Measurements from ENCODE around the gene TRABD2B. TPM values are rescaled to one million over a fixed set of nuclear protein-coding genes. Genes with fewer than 3 reads are reported as not detected.

Gene TRABD2B
- polyA plus RNA-seq, result 3.0 TPM
- long read RNA-seq, donor 1, result 0 reads
- long read RNA-seq, donor 2, result 0 reads
- long read RNA-seq, donor 3, result 0 reads
- long read RNA-seq, donor 4, result 0 reads
- long read RNA-seq, donor 5, result 0 reads
- long read RNA-seq, donor 6, result 0 reads
- long read RNA-seq, donor 7, result 0 reads
- long read RNA-seq, donor 8, result 0 reads
- long read RNA-seq, donor 9, result 0 reads
- long read RNA-seq, donor 10, result 0 reads
- long read RNA-seq, donor 11, full-length matches to known transcripts, result 1 of 1 reads
- long read RNA-seq, donor 11, partial matches to known transcripts, result 0 of 1 reads
- long read RNA-seq, donor 11, other reads (novel, unspliced or antisense), result 0 of 1 reads

DNA sequence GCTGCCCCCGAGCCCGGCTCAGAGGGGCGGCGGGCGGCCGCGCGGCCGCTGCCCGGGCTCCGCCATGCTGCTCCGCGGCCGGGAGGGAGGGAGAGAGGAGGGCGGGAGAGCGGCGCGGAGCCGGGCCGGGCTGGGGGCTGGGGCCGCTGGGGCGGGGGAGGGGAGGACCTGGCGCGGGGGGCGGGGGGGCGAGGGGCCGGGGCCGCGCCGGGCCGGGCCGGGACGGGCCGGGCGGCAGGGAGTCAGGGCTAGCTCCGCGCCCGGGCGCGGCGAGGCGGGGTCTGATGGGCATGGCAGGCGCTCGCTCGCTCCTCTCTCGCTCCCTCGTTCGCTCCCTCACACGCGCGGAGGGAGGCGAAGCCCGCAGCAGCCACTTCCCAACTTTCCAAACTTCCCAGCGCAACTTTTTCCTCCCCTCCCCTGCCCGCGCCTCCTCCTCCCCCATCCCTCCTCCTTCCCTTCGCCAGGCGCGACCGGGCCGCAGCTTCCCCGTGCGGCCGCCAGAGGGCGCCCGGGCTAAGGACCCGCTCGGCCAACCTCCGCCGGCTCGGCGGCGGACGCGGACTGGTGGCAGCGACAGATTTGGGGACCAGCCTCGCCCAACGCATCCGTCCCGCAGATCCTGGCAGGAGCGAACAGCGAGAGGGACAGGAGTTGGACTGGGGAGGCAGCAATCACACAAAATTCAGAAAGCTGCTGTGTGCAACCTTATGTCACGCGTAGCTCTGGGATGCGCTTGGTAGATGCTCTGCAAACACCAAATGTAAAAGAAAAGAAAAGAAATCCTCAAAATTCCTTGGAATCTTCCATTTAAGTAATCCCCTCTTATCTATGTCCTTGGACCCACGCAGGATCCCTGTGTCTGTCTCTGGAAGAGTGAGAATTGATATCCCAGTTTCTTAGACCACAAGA is at the start of gene TRABD2B:
Gene TRABD2B (minus strand): TSS at position 97 of the 912 bp plus-strand sequence.
- peaks cover 6% of the 10 kb centered on the region for H3K36me3 ChIP-seq (ENCODE audit: control insufficient read depth, insufficient read depth, low read length)
- DNase-seq, result peak; percentile 77 to 84
- peaks cover 4% of the 10 kb centered on the region for H3K27me3 ChIP-seq (ENCODE audit: control insufficient read depth, insufficient read depth, low read length)
- 100% methylated on average over 1 of the region's 86 CpGs for WGBS (ENCODE audit: insufficient coverage, low lambda C conversion rate)
- peaks cover 24% of the 10 kb centered on the region for H3K4me1 ChIP-seq (ENCODE audit: control insufficient read depth, insufficient read depth, low read length)
- H3K4me3 ChIP-seq (ENCODE audit: low read length), result peak within 1 kb of the TSS; percentile 55
- H3K9me3 ChIP-seq (ENCODE audit: control insufficient read depth, low read depth, low read length), result no peaks in the 10 kb centered on the region
- peak within 1 kb of the TSS; percentile 58 for H3K27ac ChIP-seq (ENCODE audit: low read length)

DNA sequence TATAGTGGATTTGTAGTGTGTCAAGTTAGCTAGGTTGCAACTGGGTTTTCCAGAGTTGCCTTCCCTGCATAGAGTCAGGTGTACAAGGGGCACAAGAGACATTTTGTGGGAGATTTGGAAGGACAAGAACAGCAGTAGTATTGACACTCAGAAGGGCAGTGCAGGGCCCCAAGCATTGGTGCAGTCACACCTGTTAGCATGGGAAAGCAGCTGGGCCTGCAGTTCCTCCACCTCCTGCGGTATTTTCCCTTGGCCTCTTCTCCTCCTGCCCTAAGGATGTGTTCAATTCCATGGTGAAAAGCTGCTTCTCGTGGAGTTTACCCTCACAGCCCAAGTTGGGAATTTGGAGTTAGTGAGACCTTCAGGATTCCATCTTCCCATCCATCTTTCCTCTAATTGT is 47.1 kb upstream of the TRABD2B start:
- Histone ChIP-seq H3K4me3 (ENCODE audit: low read length) (no peak overlapping the region), H3K9me3 (ENCODE audit: control insufficient read depth, low read depth, low read length) (no peaks in the 10 kb centered on the region), H3K4me1 (ENCODE audit: control insufficient read depth, insufficient read depth, low read length) (peaks cover 19% of the 10 kb centered on the region), H3K27ac (ENCODE audit: low read length) (no peak overlapping the region), H3K27me3 (ENCODE audit: control insufficient read depth, insufficient read depth, low read length) (no peaks in the 10 kb centered on the region), H3K36me3 (ENCODE audit: control insufficient read depth, insufficient read depth, low read length) (no peaks in the 10 kb centered on the region)
- WGBS (ENCODE audit: insufficient coverage, low lambda C conversion rate), result 100% methylated on average over 1 of the region's 2 CpGs
- DNase-seq, result no peak

DNA sequence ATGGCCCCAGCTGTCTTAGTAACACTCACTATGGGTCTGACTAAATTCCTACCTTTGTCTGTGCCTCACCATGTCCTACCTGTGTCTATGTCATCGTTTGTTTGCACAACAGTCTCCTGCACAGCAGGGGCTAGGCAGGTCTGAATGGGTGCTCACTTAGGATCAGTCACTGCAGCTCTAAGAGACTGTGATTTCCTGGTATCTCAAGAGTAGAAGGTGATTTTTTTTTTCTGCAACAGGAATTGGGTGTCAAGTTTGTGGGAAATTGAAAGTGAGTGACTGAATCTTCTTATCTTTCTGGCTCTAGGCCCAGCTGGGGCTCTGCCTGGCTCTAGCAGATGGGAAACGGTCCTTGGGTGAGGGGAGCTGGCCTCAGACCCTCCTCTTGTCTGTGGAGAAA is 46.4 kb upstream of the TRABD2B start:
- Histone ChIP-seq H3K4me1 (ENCODE audit: control insufficient read depth, insufficient read depth, low read length) (peaks cover 13% of the 10 kb centered on the region), H3K36me3 (ENCODE audit: control insufficient read depth, insufficient read depth, low read length) (no peaks in the 10 kb centered on the region), H3K9me3 (ENCODE audit: control insufficient read depth, low read depth, low read length) (no peaks in the 10 kb centered on the region), H3K27ac (ENCODE audit: low read length) (peak overlapping the region; percentile 8), H3K27me3 (ENCODE audit: control insufficient read depth, insufficient read depth, low read length) (no peaks in the 10 kb centered on the region), H3K4me3 (ENCODE audit: low read length) (no peak overlapping the region)
- DNase-seq, result peak in 1 of 2 donors; percentile 75
- WGBS (ENCODE audit: insufficient coverage, low lambda C conversion rate), result no CpG with 5 or more reads among the region's 2 CpGs

DNA sequence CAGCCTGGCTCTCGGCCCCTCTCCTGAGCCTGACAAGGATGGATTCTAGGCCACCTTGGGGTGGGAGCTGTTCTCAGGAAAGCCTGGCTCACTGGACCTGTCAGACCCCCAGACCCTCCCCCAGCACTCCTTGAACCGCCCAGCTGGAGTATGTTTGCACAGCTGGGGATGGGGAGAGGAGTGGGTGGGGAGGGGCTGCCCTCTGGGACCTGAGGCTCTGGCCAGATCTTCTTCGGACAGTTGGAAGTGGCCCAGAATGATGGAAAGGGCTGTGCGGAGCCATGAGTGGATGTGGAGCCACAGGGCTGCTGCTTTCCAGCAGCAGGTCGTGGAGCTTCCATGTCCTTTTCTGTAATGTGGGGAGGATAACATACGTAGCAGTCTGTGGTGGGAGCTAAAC is 43.0 kb upstream of the TRABD2B start:
- no peaks in the 10 kb centered on the region for H3K27me3 ChIP-seq (ENCODE audit: control insufficient read depth, insufficient read depth, low read length)
- no peak overlapping the region for H3K27ac ChIP-seq (ENCODE audit: low read length)
- WGBS (ENCODE audit: insufficient coverage, low lambda C conversion rate), result no CpG with 5 or more reads among the region's 6 CpGs
- H3K4me3 ChIP-seq (ENCODE audit: low read length), result no peak overlapping the region
- H3K4me1 ChIP-seq (ENCODE audit: control insufficient read depth, insufficient read depth, low read length), result peaks cover 13% of the 10 kb centered on the region
- no peak for DNase-seq
- H3K9me3 ChIP-seq (ENCODE audit: control insufficient read depth, low read depth, low read length), result no peaks in the 10 kb centered on the region
- H3K36me3 ChIP-seq (ENCODE audit: control insufficient read depth, insufficient read depth, low read length), result no peaks in the 10 kb centered on the region

DNA sequence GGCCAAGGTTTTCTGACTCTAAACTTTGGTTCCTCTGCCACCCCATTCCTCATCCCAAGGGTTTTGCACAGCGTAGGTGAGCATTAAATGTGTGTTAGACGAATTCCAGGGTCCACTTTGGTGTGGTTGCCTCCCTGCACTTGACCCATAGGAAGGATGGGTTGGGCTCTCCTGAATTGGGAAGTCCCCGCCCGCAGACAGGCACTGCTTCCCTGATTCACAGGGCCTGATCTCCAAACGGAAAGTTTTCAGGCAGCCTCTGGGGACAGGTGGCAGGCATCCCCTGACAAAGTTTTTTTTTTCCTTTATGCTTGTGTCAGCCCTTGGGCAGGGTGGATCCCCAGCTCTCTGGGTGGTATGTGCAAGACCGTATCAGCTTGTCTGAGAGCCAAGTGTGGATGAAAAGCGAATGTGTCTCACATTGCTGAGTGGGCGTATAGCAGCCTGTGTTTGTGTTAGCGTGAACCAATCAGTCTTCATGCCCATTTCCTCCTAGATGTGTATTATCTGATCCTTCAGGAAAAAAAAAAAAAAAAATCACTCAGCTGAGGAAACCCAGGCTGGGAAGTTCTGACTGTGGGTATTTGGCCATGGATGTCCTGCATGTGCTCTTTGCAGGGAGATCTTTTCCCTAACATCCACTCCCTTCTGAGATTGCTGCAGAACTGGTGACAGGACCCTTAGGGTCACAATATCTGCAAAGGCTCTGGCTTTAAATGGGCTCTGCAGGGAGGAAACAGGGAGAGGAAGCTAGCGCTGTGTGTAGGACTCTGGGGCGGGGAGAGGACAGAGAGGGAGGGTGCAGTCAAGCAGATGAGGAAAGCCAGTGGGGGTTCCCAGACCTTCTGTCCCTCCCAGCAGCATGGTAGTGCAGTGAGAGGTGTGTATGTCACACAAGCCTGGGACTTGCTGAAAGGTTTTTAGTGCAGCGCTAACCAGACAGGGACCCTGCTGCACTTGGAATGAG is 42.2 kb upstream of the TRABD2B start:
- H3K27me3 ChIP-seq (ENCODE audit: control insufficient read depth, insufficient read depth, low read length), result no peaks in the 10 kb centered on the region
- H3K9me3 ChIP-seq (ENCODE audit: control insufficient read depth, low read depth, low read length), result no peaks in the 10 kb centered on the region
- H3K4me3 ChIP-seq (ENCODE audit: low read length), result no peak overlapping the region
- H3K27ac ChIP-seq (ENCODE audit: low read length), result no peak overlapping the region
- 80% methylated on average over 1 of the region's 12 CpGs for WGBS (ENCODE audit: insufficient coverage, low lambda C conversion rate)
- H3K4me1 ChIP-seq (ENCODE audit: control insufficient read depth, insufficient read depth, low read length), result peaks cover 13% of the 10 kb centered on the region
- no peaks in the 10 kb centered on the region for H3K36me3 ChIP-seq (ENCODE audit: control insufficient read depth, insufficient read depth, low read length)
- DNase-seq, result no peak

DNA sequence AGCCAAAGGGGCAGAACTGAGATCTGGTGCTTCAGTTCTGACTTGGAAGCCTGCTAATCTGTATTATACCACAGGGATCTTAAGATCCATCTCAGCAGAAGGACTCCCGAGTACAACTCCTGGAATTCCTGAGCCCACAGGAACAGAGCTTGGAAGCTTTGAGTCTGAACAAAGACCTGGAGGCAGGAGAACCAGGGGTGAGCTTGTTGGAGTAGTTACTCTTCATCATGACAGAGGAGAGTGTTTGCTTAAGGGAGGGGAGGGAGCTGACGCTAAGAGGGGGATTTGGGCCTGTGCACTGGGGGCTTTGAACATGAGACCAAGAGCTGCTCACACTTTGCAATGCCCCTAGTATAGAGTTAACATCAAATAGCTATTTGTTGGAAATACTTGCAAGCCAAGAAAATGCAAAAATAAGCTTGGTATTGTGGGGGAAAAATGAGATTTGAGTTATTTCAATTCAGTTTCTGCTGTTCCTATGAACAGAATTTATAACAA is 41.1 kb upstream of the TRABD2B start:
- no peak for DNase-seq
- H3K27me3 ChIP-seq (ENCODE audit: control insufficient read depth, insufficient read depth, low read length), result no peaks in the 10 kb centered on the region
- no CpG with 5 or more reads among the region's 2 CpGs for WGBS (ENCODE audit: insufficient coverage, low lambda C conversion rate)
- no peak overlapping the region for H3K27ac ChIP-seq (ENCODE audit: low read length)
- H3K4me1 ChIP-seq (ENCODE audit: control insufficient read depth, insufficient read depth, low read length), result peaks cover 6% of the 10 kb centered on the region
- no peaks in the 10 kb centered on the region for H3K36me3 ChIP-seq (ENCODE audit: control insufficient read depth, insufficient read depth, low read length)
- no peak overlapping the region for H3K4me3 ChIP-seq (ENCODE audit: low read length)
- H3K9me3 ChIP-seq (ENCODE audit: control insufficient read depth, low read depth, low read length), result no peaks in the 10 kb centered on the region

DNA sequence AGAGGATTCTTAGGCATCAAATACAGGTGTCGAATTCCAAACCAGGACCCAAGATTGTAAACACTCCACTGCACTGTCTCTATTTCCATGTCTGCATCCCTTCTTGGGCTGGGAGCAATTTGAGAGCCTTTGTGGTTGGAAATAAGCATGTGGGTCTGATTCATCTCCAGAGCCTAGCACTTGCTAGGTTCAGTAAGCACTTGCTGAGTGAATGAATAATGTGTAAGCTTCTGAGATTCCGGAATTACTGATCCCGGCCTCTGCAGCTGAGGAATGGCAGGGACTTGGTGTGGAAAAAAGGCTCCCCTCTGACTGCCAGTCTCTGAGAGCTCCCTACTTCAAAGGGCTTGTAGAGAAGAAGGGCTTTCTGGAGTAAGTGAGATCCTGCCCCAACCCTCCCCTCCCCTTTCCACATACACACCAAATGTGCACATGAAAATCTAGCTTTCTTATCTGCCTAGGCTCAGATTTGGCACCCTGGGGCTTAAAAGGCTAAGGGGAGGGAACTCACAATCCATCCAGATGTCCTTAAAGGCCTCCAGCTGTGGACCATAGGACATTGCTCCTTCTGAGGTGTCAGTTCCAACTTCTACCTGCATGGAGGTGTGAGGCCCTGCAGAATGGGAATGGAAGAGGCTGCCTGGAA is 39.6 kb upstream of the TRABD2B start:
- Histone ChIP-seq H3K27me3 (ENCODE audit: control insufficient read depth, insufficient read depth, low read length) (no peaks in the 10 kb centered on the region), H3K36me3 (ENCODE audit: control insufficient read depth, insufficient read depth, low read length) (no peaks in the 10 kb centered on the region), H3K27ac (ENCODE audit: low read length) (no peak overlapping the region), H3K4me3 (ENCODE audit: low read length) (no peak overlapping the region), H3K9me3 (ENCODE audit: control insufficient read depth, low read depth, low read length) (no peaks in the 10 kb centered on the region), H3K4me1 (ENCODE audit: control insufficient read depth, insufficient read depth, low read length) (no peaks in the 10 kb centered on the region)
- no peak for DNase-seq
- no CpG with 5 or more reads among the region's 3 CpGs for WGBS (ENCODE audit: insufficient coverage, low lambda C conversion rate)

DNA sequence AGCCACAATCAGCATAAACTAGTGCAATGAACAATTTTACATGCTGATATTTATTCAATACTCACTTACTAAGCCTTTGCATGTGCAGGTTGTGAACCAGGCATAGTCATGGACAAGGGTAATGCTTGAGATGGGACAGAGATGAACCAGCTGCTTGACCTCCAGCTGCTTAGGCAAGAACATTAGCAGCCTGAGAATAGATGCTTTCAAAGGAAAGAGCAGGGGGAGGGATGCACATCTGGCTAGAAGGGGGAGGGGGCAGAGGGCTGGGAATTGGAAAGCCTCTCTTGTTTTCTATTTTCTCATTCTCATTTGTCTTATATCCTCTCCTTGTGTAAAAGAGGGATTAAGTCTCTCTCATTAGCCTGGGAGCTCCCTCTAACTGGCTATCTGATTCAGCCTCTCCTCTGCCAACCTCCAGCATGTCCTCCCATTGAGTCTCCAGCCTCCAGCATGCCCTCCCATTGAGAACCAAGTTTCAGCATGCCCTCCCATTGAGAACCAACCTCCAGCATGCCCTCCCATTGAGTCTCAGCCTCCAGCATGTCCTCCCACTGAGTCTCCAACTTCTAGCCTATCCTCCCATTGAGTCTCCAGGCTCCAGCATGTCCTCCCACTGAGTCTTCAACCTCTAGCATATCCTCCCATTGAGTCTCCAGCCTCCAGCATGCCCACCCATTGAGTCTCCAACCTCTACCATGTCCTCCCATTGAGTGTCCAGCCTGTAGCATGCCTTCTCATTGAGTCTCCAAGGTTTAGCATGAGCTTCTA is 38.4 kb upstream of the TRABD2B start:
- Histone ChIP-seq H3K36me3 (ENCODE audit: control insufficient read depth, insufficient read depth, low read length) (no peaks in the 10 kb centered on the region), H3K4me1 (ENCODE audit: control insufficient read depth, insufficient read depth, low read length) (no peaks in the 10 kb centered on the region), H3K4me3 (ENCODE audit: low read length) (no peak overlapping the region), H3K9me3 (ENCODE audit: control insufficient read depth, low read depth, low read length) (no peaks in the 10 kb centered on the region), H3K27me3 (ENCODE audit: control insufficient read depth, insufficient read depth, low read length) (no peaks in the 10 kb centered on the region), H3K27ac (ENCODE audit: low read length) (no peak overlapping the region)
- no peak for DNase-seq

DNA sequence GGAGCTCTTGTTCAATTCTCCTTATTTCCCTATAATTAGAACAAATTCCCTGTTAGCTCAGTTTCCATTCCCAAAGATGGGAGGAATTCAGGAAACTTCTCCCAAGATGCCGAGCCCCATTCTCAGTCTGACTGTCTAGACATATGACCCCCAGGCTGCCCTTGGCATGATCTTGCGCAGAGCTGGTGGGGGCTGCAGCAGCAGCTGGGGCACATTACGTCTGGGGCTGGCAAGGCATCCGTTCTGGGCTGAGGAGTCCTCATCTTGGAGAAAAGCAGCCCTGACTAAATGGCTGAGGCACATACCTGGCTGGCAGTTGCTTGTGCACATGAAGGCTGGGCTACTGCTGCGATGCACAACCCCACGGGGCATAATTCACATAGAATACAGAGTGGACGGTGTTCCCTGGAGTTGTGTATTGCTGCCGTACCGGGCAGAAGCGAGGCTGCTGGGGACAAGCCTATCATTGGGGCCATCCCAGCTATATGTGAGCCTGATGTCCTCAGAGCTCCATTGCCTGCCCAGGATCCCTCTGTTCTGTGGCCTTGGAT is 36.4 kb upstream of the TRABD2B start:
- no peak overlapping the region for H3K27ac ChIP-seq (ENCODE audit: low read length)
- DNase-seq, result no peak
- H3K36me3 ChIP-seq (ENCODE audit: control insufficient read depth, insufficient read depth, low read length), result no peaks in the 10 kb centered on the region
- no peaks in the 10 kb centered on the region for H3K27me3 ChIP-seq (ENCODE audit: control insufficient read depth, insufficient read depth, low read length)
- no peak overlapping the region for H3K4me3 ChIP-seq (ENCODE audit: low read length)
- no CpG with 5 or more reads among the region's 10 CpGs for WGBS (ENCODE audit: insufficient coverage, low lambda C conversion rate)
- no peaks in the 10 kb centered on the region for H3K4me1 ChIP-seq (ENCODE audit: control insufficient read depth, insufficient read depth, low read length)
- no peaks in the 10 kb centered on the region for H3K9me3 ChIP-seq (ENCODE audit: control insufficient read depth, low read depth, low read length)
